ENCODE measurements around the gene ZFP92.

- TF ChIP-seq, protein P1, sequence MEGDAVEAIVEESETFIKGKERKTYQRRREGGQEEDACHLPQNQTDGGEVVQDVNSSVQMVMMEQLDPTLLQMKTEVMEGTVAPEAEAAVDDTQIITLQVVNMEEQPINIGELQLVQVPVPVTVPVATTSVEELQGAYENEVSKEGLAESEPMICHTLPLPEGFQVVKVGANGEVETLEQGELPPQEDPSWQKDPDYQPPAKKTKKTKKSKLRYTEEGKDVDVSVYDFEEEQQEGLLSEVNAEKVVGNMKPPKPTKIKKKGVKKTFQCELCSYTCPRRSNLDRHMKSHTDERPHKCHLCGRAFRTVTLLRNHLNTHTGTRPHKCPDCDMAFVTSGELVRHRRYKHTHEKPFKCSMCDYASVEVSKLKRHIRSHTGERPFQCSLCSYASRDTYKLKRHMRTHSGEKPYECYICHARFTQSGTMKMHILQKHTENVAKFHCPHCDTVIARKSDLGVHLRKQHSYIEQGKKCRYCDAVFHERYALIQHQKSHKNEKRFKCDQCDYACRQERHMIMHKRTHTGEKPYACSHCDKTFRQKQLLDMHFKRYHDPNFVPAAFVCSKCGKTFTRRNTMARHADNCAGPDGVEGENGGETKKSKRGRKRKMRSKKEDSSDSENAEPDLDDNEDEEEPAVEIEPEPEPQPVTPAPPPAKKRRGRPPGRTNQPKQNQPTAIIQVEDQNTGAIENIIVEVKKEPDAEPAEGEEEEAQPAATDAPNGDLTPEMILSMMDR (IDR thresholded peaks at IDR 0.05; ENCODE audit: poor library complexity, severe bottlenecking) = no peak
- TF ChIP-seq SMC3 (conservative IDR thresholded peaks at IDR 0.05; ENCODE audit: poor library complexity) = no peak
- TF ChIP-seq, protein P2, sequence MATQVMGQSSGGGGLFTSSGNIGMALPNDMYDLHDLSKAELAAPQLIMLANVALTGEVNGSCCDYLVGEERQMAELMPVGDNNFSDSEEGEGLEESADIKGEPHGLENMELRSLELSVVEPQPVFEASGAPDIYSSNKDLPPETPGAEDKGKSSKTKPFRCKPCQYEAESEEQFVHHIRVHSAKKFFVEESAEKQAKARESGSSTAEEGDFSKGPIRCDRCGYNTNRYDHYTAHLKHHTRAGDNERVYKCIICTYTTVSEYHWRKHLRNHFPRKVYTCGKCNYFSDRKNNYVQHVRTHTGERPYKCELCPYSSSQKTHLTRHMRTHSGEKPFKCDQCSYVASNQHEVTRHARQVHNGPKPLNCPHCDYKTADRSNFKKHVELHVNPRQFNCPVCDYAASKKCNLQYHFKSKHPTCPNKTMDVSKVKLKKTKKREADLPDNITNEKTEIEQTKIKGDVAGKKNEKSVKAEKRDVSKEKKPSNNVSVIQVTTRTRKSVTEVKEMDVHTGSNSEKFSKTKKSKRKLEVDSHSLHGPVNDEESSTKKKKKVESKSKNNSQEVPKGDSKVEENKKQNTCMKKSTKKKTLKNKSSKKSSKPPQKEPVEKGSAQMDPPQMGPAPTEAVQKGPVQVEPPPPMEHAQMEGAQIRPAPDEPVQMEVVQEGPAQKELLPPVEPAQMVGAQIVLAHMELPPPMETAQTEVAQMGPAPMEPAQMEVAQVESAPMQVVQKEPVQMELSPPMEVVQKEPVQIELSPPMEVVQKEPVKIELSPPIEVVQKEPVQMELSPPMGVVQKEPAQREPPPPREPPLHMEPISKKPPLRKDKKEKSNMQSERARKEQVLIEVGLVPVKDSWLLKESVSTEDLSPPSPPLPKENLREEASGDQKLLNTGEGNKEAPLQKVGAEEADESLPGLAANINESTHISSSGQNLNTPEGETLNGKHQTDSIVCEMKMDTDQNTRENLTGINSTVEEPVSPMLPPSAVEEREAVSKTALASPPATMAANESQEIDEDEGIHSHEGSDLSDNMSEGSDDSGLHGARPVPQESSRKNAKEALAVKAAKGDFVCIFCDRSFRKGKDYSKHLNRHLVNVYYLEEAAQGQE (IDR thresholded peaks at IDR 0.05; ENCODE audit: borderline replicate concordance) = no peak
- TF ChIP-seq EZH2 (IDR thresholded peaks at IDR 0.05; ENCODE audit: borderline replicate concordance, insufficient read depth, low read length, poor library complexity, severe bottlenecking) = no peak
- no peak for TF ChIP-seq POLR2AphosphoS5 (IDR thresholded peaks at IDR 0.05)
- TF ChIP-seq RAD21 (conservative IDR thresholded peaks at IDR 0.05) = no peak
- no peak for TF ChIP-seq EP300 (conservative IDR thresholded peaks at IDR 0.05; ENCODE audit: poor library complexity, severe bottlenecking)
- no peak for TF ChIP-seq TAF1 (IDR thresholded peaks at IDR 0.05; ENCODE audit: low read depth)
- no peak for TF ChIP-seq MXI1 (conservative IDR thresholded peaks at IDR 0.05; ENCODE audit: poor library complexity, severe bottlenecking)
These were observed 35.7 kb upstream of the ZFP92 start for GRCh38 chrX:153375571-153375970.

Data from neural cell (in vitro differentiated cells).